ENCODE measurements around the gene GALNT13.

Gene GALNT13

GRCh38 chr2:154132827-154133226 is 261.1 kb downstream of the GALNT13 start:
- DNase-seq (ENCODE audit: low spot score) = no peak

- no peak for DNase-seq (ENCODE audit: low spot score)
These were observed 262.1 kb downstream of the GALNT13 start for GRCh38 chr2:154133823-154134222.

GRCh38 chr2:154140249-154141025 is 268.7 kb downstream of the GALNT13 start:
- DNase-seq (ENCODE audit: low spot score) = no peak

- DNase-seq (ENCODE audit: low spot score) = no peak
These were observed 270.8 kb downstream of the GALNT13 start for GRCh38 chr2:154142480-154142879.

GRCh38 chr2:154143105-154143504 is 271.4 kb downstream of the GALNT13 start:
- no peak for DNase-seq (ENCODE audit: low spot score)

- DNase-seq (ENCODE audit: low spot score) = no peak
These were observed 286.4 kb downstream of the GALNT13 start for GRCh38 chr2:154158101-154158500.

- DNase-seq (ENCODE audit: low spot score) = no peak
These were observed 289.6 kb downstream of the GALNT13 start for GRCh38 chr2:154161286-154161685.

GRCh38 chr2:154170400-154170799 is 298.7 kb downstream of the GALNT13 start:
- no peak for DNase-seq (ENCODE audit: low spot score)

GRCh38 chr2:154173164-154173563 is 301.4 kb downstream of the GALNT13 start:
- DNase-seq (ENCODE audit: low spot score) = no peak

- no peak for DNase-seq (ENCODE audit: low spot score)
These were observed 302.2 kb downstream of the GALNT13 start for GRCh38 chr2:154173919-154174318.

GRCh38 chr2:154182008-154182407 is 310.3 kb downstream of the GALNT13 start:
- no peak for DNase-seq (ENCODE audit: low spot score)

GRCh38 chr2:154187948-154188347 is 316.2 kb downstream of the GALNT13 start:
- DNase-seq (ENCODE audit: low spot score) = no peak

GRCh38 chr2:154189953-154190352 is 318.2 kb downstream of the GALNT13 start:
- no peak for DNase-seq (ENCODE audit: low spot score)

GRCh38 chr2:154193246-154193645 is 321.5 kb downstream of the GALNT13 start:
- no peak for DNase-seq (ENCODE audit: low spot score)

GRCh38 chr2:154194909-154195643 is 323.4 kb downstream of the GALNT13 start:
- no peak for DNase-seq (ENCODE audit: low spot score)

GRCh38 chr2:154195644-154196195 is 324.0 kb downstream of the GALNT13 start:
- DNase-seq (ENCODE audit: low spot score) = no peak

GRCh38 chr2:154198866-154199265 is 327.1 kb downstream of the GALNT13 start:
- no peak for DNase-seq (ENCODE audit: low spot score)

- DNase-seq (ENCODE audit: low spot score) = no peak
These were observed 331.5 kb downstream of the GALNT13 start for GRCh38 chr2:154203206-154203605.

GRCh38 chr2:154203902-154204301 is 332.2 kb downstream of the GALNT13 start:
- no peak for DNase-seq (ENCODE audit: low spot score)

GRCh38 chr2:154207288-154208047 is 335.7 kb downstream of the GALNT13 start:
- DNase-seq (ENCODE audit: low spot score) = no peak

GRCh38 chr2:154223726-154224125 is 352.0 kb downstream of the GALNT13 start:
- DNase-seq (ENCODE audit: low spot score) = no peak

GRCh38 chr2:154226931-154227330 is 355.2 kb downstream of the GALNT13 start:
- DNase-seq (ENCODE audit: low spot score) = no peak

Data from CD4-positive, alpha-beta T cell treated with Interleukin-15 for 4 hours (primary cell).